Measurements from ENCODE around the gene TRABD2B. TPM values are rescaled to one million over a fixed set of nuclear protein-coding genes. Genes with fewer than 3 reads are reported as not detected.

TRABD2B gene
- total and polyA plus RNA-seq, 12 donors, result 0.33 to 3.3 (median 0.83) TPM

GRCh38 chr1:47987601-47988000 is 9.6 kb downstream of the TRABD2B start:
- intact Hi-C loops (cut with DNase I), result no loop called here
- Histone ChIP-seq H3K4me3 (no peak overlapping the region), H3K9me3 (replicated peaks in 1 of 3) (no peaks in the 10 kb centered on the region), H3K36me3 (replicated peaks in 1 of 2) (no peaks in the 10 kb centered on the region), H3K4me1 (replicated peaks in 1 of 2) (no peaks in the 10 kb centered on the region), H3K27me3 (no peaks in the 10 kb centered on the region), H3K27ac (peak overlapping the region in 1 of 5 donors; percentile 17)
- TF ChIP-seq CTCF (IDR thresholded peaks at IDR 0.05) (no peak), POLR2A (IDR thresholded peaks at IDR 0.05) (no peak)
- WGBS, 4 donors, result 90 to 94% (median 91%) methylated on average over 8 to 11 of the region's 11 CpGs
- DNase-seq, result no peak

- Histone ChIP-seq H3K4me1 (replicated peaks in 1 of 2) (no peaks in the 10 kb centered on the region), H3K9me3 (replicated peaks in 1 of 3) (no peaks in the 10 kb centered on the region), H3K4me3 (no peak overlapping the region), H3K27me3 (no peaks in the 10 kb centered on the region), H3K36me3 (replicated peaks in 1 of 2) (no peaks in the 10 kb centered on the region), H3K27ac (peak overlapping the region in 2 of 5 donors; percentile 38)
- peak in 3 of 7 donors; percentile 14 to 55 (median 38) for DNase-seq
- no peak for TF ChIP-seq CTCF (IDR thresholded peaks at IDR 0.05)
- TF ChIP-seq POLR2A (IDR thresholded peaks at IDR 0.05), result no peak
- 51 to 69% (median 55%) methylated on average over 19 of the region's 19 CpGs for WGBS, 4 donors
- intact Hi-C loops (cut with DNase I), result no loop called here
These were observed 10.4 kb downstream of the TRABD2B start for GRCh38 chr1:47986761-47987200.

GRCh38 chr1:47985018-47985417 is 12.2 kb downstream of the TRABD2B start:
- H3K27ac ChIP-seq, result no peak overlapping the region
- H3K4me3 ChIP-seq, result no peak overlapping the region
- no peaks in the 10 kb centered on the region for H3K4me1 ChIP-seq (replicated peaks in 1 of 2)
- H3K9me3 ChIP-seq (replicated peaks in 1 of 3), result no peaks in the 10 kb centered on the region
- DNase-seq, result no peak
- intact Hi-C loops (cut with DNase I), result no loop called here
- WGBS, 4 donors, result 78 to 82% (median 79%) methylated on average over 3 to 4 of the region's 4 CpGs
- H3K36me3 ChIP-seq (replicated peaks in 1 of 2), result no peaks in the 10 kb centered on the region
- no peak for TF ChIP-seq POLR2A (IDR thresholded peaks at IDR 0.05)
- no peak for TF ChIP-seq CTCF (IDR thresholded peaks at IDR 0.05)
- no peaks in the 10 kb centered on the region for H3K27me3 ChIP-seq

- no peak overlapping the region for H3K27ac ChIP-seq
- TF ChIP-seq CTCF (IDR thresholded peaks at IDR 0.05) (no peak), POLR2A (IDR thresholded peaks at IDR 0.05) (no peak)
- no peaks in the 10 kb centered on the region for H3K27me3 ChIP-seq
- no peaks in the 10 kb centered on the region for H3K9me3 ChIP-seq (replicated peaks in 1 of 3)
- no peaks in the 10 kb centered on the region for H3K4me1 ChIP-seq (replicated peaks in 1 of 2)
- intact Hi-C loops (cut with DNase I), result no loop called here
- no peaks in the 10 kb centered on the region for H3K36me3 ChIP-seq (replicated peaks in 1 of 2)
- 32 to 44% (median 39%) methylated on average over 32 to 46 of the region's 46 CpGs for WGBS, 4 donors
- peak in 2 of 7 donors; percentile 31 to 39 for DNase-seq
- H3K4me3 ChIP-seq, result no peak overlapping the region
These were observed 12.9 kb downstream of the TRABD2B start for GRCh38 chr1:47984175-47984789.
